ENCODE measurements around the gene KAZN.

- TF ChIP-seq ZFP3 (CRISPR knock-in tag; IDR thresholded peaks at IDR 0.05) (no peak), ZNF8 (CRISPR knock-in tag; IDR thresholded peaks at IDR 0.05) (no peak), ARNTL (CRISPR knock-in tag; IDR thresholded peaks at IDR 0.05; ENCODE audit: borderline replicate concordance, low read depth) (no peak), ZFP30 (CRISPR knock-in tag; IDR thresholded peaks at IDR 0.05) (no peak), ZNF565 (CRISPR knock-in tag; conservative IDR thresholded peaks at IDR 0.05; ENCODE audit: low read depth) (no peak), ESRRG (CRISPR knock-in tag; IDR thresholded peaks at IDR 0.05) (no peak), ZC3H10 (CRISPR knock-in tag; IDR thresholded peaks at IDR 0.05) (no peak), POU6F1 (CRISPR knock-in tag; IDR thresholded peaks at IDR 0.05; ENCODE audit: borderline replicate concordance, low read depth) (no peak), TOX (CRISPR knock-in tag; IDR thresholded peaks at IDR 0.05; ENCODE audit: borderline replicate concordance) (no peak)
Measured at GRCh38 chr1:15014516-15014915, 416.0 kb downstream of the KAZN start.
